DMS153 (cell line): Measurements from ENCODE around the gene SNRPD3.
"Not testable (repeated sequence)": the region's sequence is repeated elsewhere in the genome, so short reads cannot be mapped to it uniquely, and the experiment has no call there.

Source experiments
- DNase-seq: peaks from one replicate; lab custom pipeline; 2025; lab: John Stamatoyannopoulos, UW

Gene SNRPD3

GRCh38 chr22:24609888-24610287 lies 54.1 kb downstream of the SNRPD3 start:
- DNase-seq = not testable (repeated sequence)

GRCh38 chr22:24614794-24615193 lies 59.0 kb downstream of the SNRPD3 start:
- DNase-seq = not testable (repeated sequence)

GRCh38 chr22:24621244-24621643 lies 65.4 kb downstream of the SNRPD3 start:
- not testable (repeated sequence) for DNase-seq

- DNase-seq = not testable (repeated sequence)
Measured at GRCh38 chr22:24622596-24622995, 66.8 kb downstream of the SNRPD3 start.
